K562 (cell line): Measurements from ENCODE around the gene EGR1. TPM values are rescaled to one million over a fixed set of nuclear protein-coding genes. Genes with fewer than 3 reads are reported as not detected.
A peak's percentile ranks its signal among the peaks of the same experiment; 100 is the strongest.

Experiments used
- ATAC-seq: fragments of 200-7000 bp; cut with Tn5 transposase; 3 replicates; pipeline ENCODE4 v1.9.1; 2020; ENCODE audit warnings: moderate library complexity
- BruUV-seq: library from RNA; stranded (reverse); fragments of 400-500 nt; replicated peaks from 2 replicates; lab custom pipeline; 2021; lab: Mats Ljungman, UMichigan
- CTCF ChIA-PET: fragments of 300-600 bp; formaldehyde crosslinking; extraction: SDS; loops from one replicate; lab custom pipeline; 2021; ENCODE audit warnings: low intra/inter-chr PET ratio; lab: Yijun Ruan, JAX
- POLR2A ChIA-PET: fragments of 300-600, 350-650 bp; sonication (Branson Sonifier 250); formaldehyde crosslinking; extraction: SDS; loops from one replicate; lab custom pipeline; 2021; ENCODE audit warnings: antibody characterized with exemption, inconsistent platforms; lab: Yijun Ruan, JAX
- DNase-seq, 4 experiments: peaks; one replicate each; pipeline versions ENCODE4 v3.0.0 to v3.0.0-alpha.2; 2011 to 2018; ENCODE audit warnings: low spot score in 3 of 4, mixed read lengths in 3 of 4; ENCODE audit errors: extremely low read depth in 1 of 4
- FAIRE-seq: peaks from 2 replicates; lab custom pipeline; 2011; peaks lifted over from hg19 to GRCh38; lab: Jason Lieb, UNC
- H2AFZ ChIP-seq: 2 replicates; pipeline ENCODE4 v1.6.0; 2011; ENCODE audit warnings: low read depth, low read length, control low read depth, inconsistent platforms
- H3K27ac ChIP-seq: fragments of 200-600 bp; 3 replicates; pipeline ENCODE4 v1.8.0; 2011; ENCODE audit warnings: low read depth, mild to moderate bottlenecking, control low read depth, inconsistent platforms, low read length, moderate library complexity, mixed read lengths; ENCODE audit errors: extremely low read depth
- H3K27me3 ChIP-seq, 2 experiments: fragments of 300-600 bp in 1 of 2; 2 replicates in 1 of 2; 3 replicates in 1 of 2; pipeline versions ENCODE4 v1.6.0 to v1.8.0; 2011; ENCODE audit warnings: inconsistent platforms in 2 of 2, low read length in 2 of 2, mild to moderate bottlenecking in 1 of 2, mixed read lengths in 1 of 2, moderate library complexity in 1 of 2; ENCODE audit not compliant: control insufficient read depth in 2 of 2, insufficient read depth in 2 of 2
- H3K36me3 ChIP-seq: fragments of 300-600 bp; 3 replicates; pipeline ENCODE4 v1.8.0; 2011; ENCODE audit warnings: mild to moderate bottlenecking, low read length, inconsistent platforms; ENCODE audit not compliant: control insufficient read depth, insufficient read depth
- H3K4me1 ChIP-seq, 2 experiments: fragments of 200-600 bp in 1 of 2; replicated peaks in 1 of 2; 2 replicates in 1 of 2; 3 replicates in 1 of 2; pipeline versions ENCODE4 v1.5.1 to v1.8.0; 2011; ENCODE audit warnings: inconsistent platforms in 2 of 2, low read length in 2 of 2, mild to moderate bottlenecking in 1 of 2, mixed read lengths in 1 of 2, moderate library complexity in 1 of 2; ENCODE audit not compliant: control insufficient read depth in 2 of 2, insufficient read depth in 2 of 2
- H3K4me2 ChIP-seq: 2 replicates; pipeline ENCODE4 v1.6.1; 2011; ENCODE audit warnings: low read length, control low read depth, inconsistent platforms, mixed read lengths; ENCODE audit not compliant: insufficient read depth
- H3K4me3 ChIP-seq: fragments of 200-600 bp; sonication (generic), shearing (Covaris generic); 2 replicates; pipeline ENCODE4 v1.5.1; 2016; ENCODE audit warnings: control low read depth, inconsistent platforms
- H3K79me2 ChIP-seq: fragments of 200-600 bp; 3 replicates; pipeline ENCODE4 v1.8.0; 2011; ENCODE audit warnings: low read length, inconsistent platforms; ENCODE audit not compliant: control insufficient read depth, insufficient read depth
- H3K9ac ChIP-seq, 2 experiments: 2 replicates each; pipeline versions ENCODE4 v1.6.0 to v1.6.1; 2011; ENCODE audit warnings: low read depth in 2 of 2, low read length in 2 of 2, control low read depth in 1 of 2, inconsistent platforms in 1 of 2, mild to moderate bottlenecking in 1 of 2, mixed read lengths in 1 of 2; ENCODE audit not compliant: insufficient read depth in 1 of 2
- H3K9me1 ChIP-seq: one replicate; pipeline ENCODE4 v1.6.0; 2011; ENCODE audit warnings: inconsistent platforms, mild to moderate bottlenecking, low read length, moderate library complexity; ENCODE audit not compliant: control insufficient read depth, insufficient read depth
- H3K9me3 ChIP-seq: replicated peaks from 2 replicates; pipeline ENCODE4 v1.5.1; 2011; ENCODE audit warnings: low read depth, low read length, inconsistent platforms; ENCODE audit not compliant: control insufficient read depth, insufficient read depth
- H4K20me1 ChIP-seq: replicated peaks from 2 replicates; pipeline ENCODE4 v1.6.1; 2011; ENCODE audit warnings: low read length, inconsistent platforms, mixed read lengths; ENCODE audit not compliant: control insufficient read depth, insufficient read depth
- FOXK1 ChIP-seq: sonication (generic); formaldehyde crosslinking; IDR thresholded peaks from 2 replicates; pipeline ENCODE4 v1.8.0; 2022; ENCODE audit warnings: missing genetic modification reagents, mild to moderate bottlenecking, borderline replicate concordance
- HLTF ChIP-seq: fragments of 450-650 bp; IDR thresholded peaks from 2 replicates; pipeline ENCODE4 v1.6.1; 2016
- L3MBTL2 ChIP-seq: fragments of 450-650 bp; IDR thresholded peaks from 2 replicates; pipeline ENCODE4 v1.6.1; 2016; ENCODE audit warnings: mild to moderate bottlenecking, moderate library complexity
- PRDM10 ChIP-seq: fragments of 450-650 bp; IDR thresholded peaks from 2 replicates; pipeline ENCODE4 v1.6.1; 2018; ENCODE audit not compliant: partially characterized antibody
- THAP12 ChIP-seq: fragments of 250-450 bp; sonication (Bioruptor Pico); IDR thresholded peaks from 2 replicates; pipeline ENCODE4 v1.9.0; 2021; ENCODE audit warnings: mild to moderate bottlenecking, inconsistent platforms
- WHSC1 ChIP-seq: IDR thresholded peaks from one replicate; pipeline ENCODE4 v1.6.1; 2012; ENCODE audit warnings: low read length, control low read depth, inconsistent platforms
- ZFX ChIP-seq: sonication (generic); formaldehyde crosslinking; IDR thresholded peaks from 2 replicates; pipeline ENCODE4 v1.8.0; 2022; ENCODE audit warnings: mild to moderate bottlenecking, missing genetic modification reagents, moderate library complexity
- ZNF263 ChIP-seq: sonication (generic); formaldehyde crosslinking; IDR thresholded peaks from 2 replicates; pipeline ENCODE4 v1.8.0; 2022; ENCODE audit warnings: mild to moderate bottlenecking, missing genetic modification reagents, borderline replicate concordance
- ZNF316 ChIP-seq: fragments of 450-650 bp; IDR thresholded peaks from 2 replicates; pipeline ENCODE4 v1.6.1; 2016
- ZNF511 ChIP-seq: sonication (generic); formaldehyde crosslinking; IDR thresholded peaks from 2 replicates; pipeline ENCODE4 v1.8.0; 2022; ENCODE audit warnings: mild to moderate bottlenecking, missing genetic modification reagents
- WGBS: fragments of 100-300 bp; shearing (Covaris generic); methylation state at CpG from one replicate; pipeline ENCODE4 v1.1.6; 2016; ENCODE audit warnings: low coverage, mixed read lengths; ENCODE audit not compliant: insufficient coverage; ENCODE audit errors: missing lambda C conversion rate; 5-methylcytosine and 5-hydroxymethylcytosine counted together
- in situ Hi-C: fragments of 300-500 bp; cut with MboI; formaldehyde crosslinking; loops from 4 replicates; pipeline ENCODE4 v1.15.0; 2018; ENCODE audit warnings: inconsistent platforms, mixed read lengths
- intact Hi-C: fragments of 100-400 bp; cut with micrococcal nuclease; formaldehyde crosslinking; loops from 2 replicates; pipeline ENCODE4 v1.14.2; 2022
- polyA plus RNA-seq, 8 experiments: library from polyadenylated mRNA; depleted of rRNA in 4 of 8; stranded (reverse) in 5 of 8; unstranded in 3 of 8; fragments of >200 nt; fragmentation: Nextera tagmentation in 2 of 8; fragmentation: Illumina TruSeq in 1 of 8; extraction: Ambion mirVana in 2 of 8; extraction: Trizol in 1 of 8; gene quantifications; 2 replicates each; pipeline versions ENCODE4 v1.2.1 to v1.2.3, GENCODE V29; 2011 to 2014; ENCODE audit warnings: inconsistent platforms in 1 of 8, missing spikeins in 1 of 8
- total RNA-seq, 7 experiments: library from RNA; depleted of rRNA in 6 of 7; stranded (reverse); fragments of >200 nt in 6 of 7; fragmentation: Illumina TruSeq in 2 of 7; extraction: Trizol in 2 of 7; gene quantifications; 2 replicates each; pipeline versions ENCODE4 v1.2.1 to v1.2.3, GENCODE V29; 2011 to 2021; ENCODE audit warnings: low replicate concordance in 1 of 7
- TF ChIP-seq, protein P1 (sequence below): fragments of 450-650 bp; conservative IDR thresholded peaks from 2 replicates; pipeline ENCODE4 v1.6.1; 2016; ENCODE audit warnings: missing genetic modification characterization, low read depth, mild to moderate bottlenecking, control low read depth, missing compliant biosample characterization

The EGR1 gene
- total and polyA plus RNA-seq, 9 of the 15 experiments (the other 6 are each of a cell fraction or from before 2014, with no cell fraction given): 1.3 to 132 (median 21.5) TPM

GRCh38 chr5:138459311-138459933 is 5.9 kb upstream of the EGR1 start (continued):
- TF ChIP-seq THAP12 (CRISPR knock-in tag) (no peak), L3MBTL2 (peak; percentile 48)
- TF ChIP-seq, all 486 proteins: peak for 11

- peaks cover 21 to 43% of the 10 kb centered on the region in 2 experiments for H3K4me1 ChIP-seq
- H2AFZ ChIP-seq: peak overlapping the region; percentile 49
- no peaks in the 10 kb centered on the region; the same call in 2 of the 3 replicates for H3K79me2 ChIP-seq
- intact Hi-C loops: no loop called here
- H3K4me2 ChIP-seq: no peak overlapping the region; the same call in 1 of the 2 replicates
- peak overlapping the region in 1 of 2 experiments; percentile 40; a peak in 1 of 4 replicates for H3K9ac ChIP-seq
- no peaks in the 10 kb centered on the region for H3K9me3 ChIP-seq
- in situ Hi-C loops: loop anchor here (5.0 kb wide), 1 partner anchor 42 kb away; no protein-coding TSS in a partner anchor
- no peaks in the 10 kb centered on the region for H3K27me3 ChIP-seq
- no peaks in the 10 kb centered on the region for H3K9me1 ChIP-seq
- no peak overlapping the region for H3K27ac ChIP-seq
- FAIRE-seq (peak; percentile 66), DNase-seq (peak in 1 of 4 experiments; percentile 30), ATAC-seq (no peak)
- WGBS: 15% methylated on average over 3 of the region's 4 CpGs
- H3K4me3 ChIP-seq: no peak overlapping the region
- no TSS peak for BruUV-seq
- no peaks in the 10 kb centered on the region for H4K20me1 ChIP-seq
- CTCF ChIA-PET: interaction anchor here (0.6 kb wide), 1 partner anchor 1062 kb away, joined by 3 read pairs; no protein-coding TSS in a partner anchor
- H3K36me3 ChIP-seq: no peaks in the 10 kb centered on the region
- POLR2A ChIA-PET: interaction anchor here (0.6 to 2.2 kb wide), 6 partner anchors 20 to 84 kb away, joined by 3 to 9 read pairs (median 3); partner anchors contain the start of gene ETF1
- TF ChIP-seq, protein P1, sequence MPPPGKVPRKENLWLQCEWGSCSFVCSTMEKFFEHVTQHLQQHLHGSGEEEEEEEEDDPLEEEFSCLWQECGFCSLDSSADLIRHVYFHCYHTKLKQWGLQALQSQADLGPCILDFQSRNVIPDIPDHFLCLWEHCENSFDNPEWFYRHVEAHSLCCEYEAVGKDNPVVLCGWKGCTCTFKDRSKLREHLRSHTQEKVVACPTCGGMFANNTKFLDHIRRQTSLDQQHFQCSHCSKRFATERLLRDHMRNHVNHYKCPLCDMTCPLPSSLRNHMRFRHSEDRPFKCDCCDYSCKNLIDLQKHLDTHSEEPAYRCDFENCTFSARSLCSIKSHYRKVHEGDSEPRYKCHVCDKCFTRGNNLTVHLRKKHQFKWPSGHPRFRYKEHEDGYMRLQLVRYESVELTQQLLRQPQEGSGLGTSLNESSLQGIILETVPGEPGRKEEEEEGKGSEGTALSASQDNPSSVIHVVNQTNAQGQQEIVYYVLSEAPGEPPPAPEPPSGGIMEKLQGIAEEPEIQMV: no peak
- peak; percentile 63 for TF ChIP-seq PRDM10
- no peak for TF ChIP-seq ZNF316
- no peak for TF ChIP-seq FOXK1 (CRISPR knock-in tag)
- TF ChIP-seq WHSC1: no peak
- TF ChIP-seq ZFX (CRISPR knock-in tag): no peak
- TF ChIP-seq ZNF511 (CRISPR knock-in tag): no peak
- TF ChIP-seq HLTF: no peak
- no peak for TF ChIP-seq ZNF263
Observed at GRCh38 chr5:138460032-138460693, 5.1 kb upstream of the EGR1 start.
